Trophoblast cell (in vitro differentiated cells and primary cell): ENCODE results near the gene NUP43.
A peak's percentile ranks its signal among the peaks of the same experiment; 100 is the strongest.

Experiments
- DNase-seq, 2 donors: peaks; one replicate each; pipeline ENCODE4 v3.0.0-alpha.2; 2016
- H2AFZ ChIP-seq: 2 replicates; pipeline ENCODE4 v1.6.1; 2013; ENCODE audit warnings: low read length, moderate library complexity, mild to moderate bottlenecking; ENCODE audit not compliant: insufficient read depth, poor library complexity
- H2AK5ac ChIP-seq: 2 replicates; pipeline ENCODE4 v1.6.1; 2013; ENCODE audit warnings: mild to moderate bottlenecking, low read length
- H2BK120ac ChIP-seq: 2 replicates; pipeline ENCODE4 v1.6.1; 2013; ENCODE audit warnings: low read length, mild to moderate bottlenecking, moderate library complexity; ENCODE audit not compliant: insufficient read depth, poor library complexity
- H2BK12ac ChIP-seq: 2 replicates; pipeline ENCODE4 v1.6.1; 2013; ENCODE audit warnings: mild to moderate bottlenecking, low read length, moderate library complexity
- H2BK5ac ChIP-seq: 2 replicates; pipeline ENCODE4 v1.6.1; 2013; ENCODE audit warnings: low read length, low read depth, moderate library complexity, mild to moderate bottlenecking; ENCODE audit not compliant: poor library complexity
- H3K14ac ChIP-seq: 2 replicates; pipeline ENCODE4 v1.6.1; 2013; ENCODE audit warnings: mild to moderate bottlenecking, low read length
- H3K18ac ChIP-seq: 2 replicates; pipeline ENCODE4 v1.6.1; 2013; ENCODE audit warnings: mild to moderate bottlenecking, low read length
- H3K23ac ChIP-seq: 2 replicates; pipeline ENCODE4 v1.6.1; 2013; ENCODE audit warnings: low read length
- H3K27ac ChIP-seq: 2 replicates; pipeline ENCODE4 v1.5.1; 2013; ENCODE audit warnings: low read depth, mild to moderate bottlenecking, inconsistent platforms, low read length, moderate library complexity
- H3K27me3 ChIP-seq: 2 replicates; pipeline ENCODE4 v1.6.1; 2013; ENCODE audit warnings: inconsistent platforms, mild to moderate bottlenecking, low read length, moderate library complexity; ENCODE audit not compliant: insufficient read depth
- H3K36me3 ChIP-seq, 2 experiments: 1 replicate in 1 of 2; 2 replicates in 1 of 2; pipeline ENCODE4 v1.6.1; 2013; ENCODE audit warnings: low read length in 2 of 2, mild to moderate bottlenecking in 2 of 2, moderate library complexity in 1 of 2; ENCODE audit not compliant: insufficient read depth in 2 of 2, control insufficient read depth in 1 of 2
- H3K4ac ChIP-seq: 2 replicates; pipeline ENCODE4 v1.6.1; 2013; ENCODE audit warnings: low read depth, mild to moderate bottlenecking, low read length, moderate library complexity
- H3K4me1 ChIP-seq, 2 experiments: 1 replicate in 1 of 2; 2 replicates in 1 of 2; pipeline ENCODE4 v1.6.1; 2013; ENCODE audit warnings: low read length in 2 of 2, mild to moderate bottlenecking in 2 of 2, moderate library complexity in 1 of 2; ENCODE audit not compliant: insufficient read depth in 2 of 2, control insufficient read depth in 1 of 2
- H3K4me2 ChIP-seq: 2 replicates; pipeline ENCODE4 v1.6.1; 2013; ENCODE audit warnings: inconsistent platforms, mild to moderate bottlenecking, low read length, moderate library complexity
- H3K4me3 ChIP-seq: 2 replicates; pipeline ENCODE4 v1.5.1; 2013; ENCODE audit warnings: mild to moderate bottlenecking, low read depth, low read length, inconsistent platforms
- H3K79me1 ChIP-seq: one replicate; pipeline ENCODE4 v1.6.1; 2013; ENCODE audit warnings: low read length
- H3K79me2 ChIP-seq: 2 replicates; pipeline ENCODE4 v1.6.1; 2013; ENCODE audit warnings: low read length, mild to moderate bottlenecking; ENCODE audit not compliant: control insufficient read depth, insufficient read depth, poor library complexity
- H3K9ac ChIP-seq: 2 replicates; pipeline ENCODE4 v1.6.1; 2013; ENCODE audit warnings: mild to moderate bottlenecking, low read length
- H3K9me3 ChIP-seq: 2 replicates; pipeline ENCODE4 v1.6.1; 2013; ENCODE audit warnings: low read depth, mild to moderate bottlenecking, control low read depth, inconsistent platforms, low read length; ENCODE audit not compliant: insufficient read depth
- H4K12ac ChIP-seq: 2 replicates; pipeline ENCODE4 v1.6.1; 2013; ENCODE audit warnings: low read depth, mild to moderate bottlenecking, low read length, moderate library complexity
- H4K8ac ChIP-seq: 2 replicates; pipeline ENCODE4 v1.6.1; 2013; ENCODE audit warnings: low read depth, mild to moderate bottlenecking, low read length, moderate library complexity
- H4K91ac ChIP-seq: one replicate; pipeline ENCODE4 v1.6.1; 2013; ENCODE audit warnings: low read depth, mild to moderate bottlenecking, low read length, moderate library complexity
- WGBS: extraction: QIAGEN DNeasy Blood & Tissue Kit; methylation state at CpG from one replicate; pipeline ENCODE4 v1.1.7; 2013; ENCODE audit warnings: missing lambda C conversion rate; ENCODE audit not compliant: insufficient read length, insufficient coverage; ENCODE audit errors: extremely low coverage; 5-methylcytosine and 5-hydroxymethylcytosine counted together

NUP43 gene

DNA sequence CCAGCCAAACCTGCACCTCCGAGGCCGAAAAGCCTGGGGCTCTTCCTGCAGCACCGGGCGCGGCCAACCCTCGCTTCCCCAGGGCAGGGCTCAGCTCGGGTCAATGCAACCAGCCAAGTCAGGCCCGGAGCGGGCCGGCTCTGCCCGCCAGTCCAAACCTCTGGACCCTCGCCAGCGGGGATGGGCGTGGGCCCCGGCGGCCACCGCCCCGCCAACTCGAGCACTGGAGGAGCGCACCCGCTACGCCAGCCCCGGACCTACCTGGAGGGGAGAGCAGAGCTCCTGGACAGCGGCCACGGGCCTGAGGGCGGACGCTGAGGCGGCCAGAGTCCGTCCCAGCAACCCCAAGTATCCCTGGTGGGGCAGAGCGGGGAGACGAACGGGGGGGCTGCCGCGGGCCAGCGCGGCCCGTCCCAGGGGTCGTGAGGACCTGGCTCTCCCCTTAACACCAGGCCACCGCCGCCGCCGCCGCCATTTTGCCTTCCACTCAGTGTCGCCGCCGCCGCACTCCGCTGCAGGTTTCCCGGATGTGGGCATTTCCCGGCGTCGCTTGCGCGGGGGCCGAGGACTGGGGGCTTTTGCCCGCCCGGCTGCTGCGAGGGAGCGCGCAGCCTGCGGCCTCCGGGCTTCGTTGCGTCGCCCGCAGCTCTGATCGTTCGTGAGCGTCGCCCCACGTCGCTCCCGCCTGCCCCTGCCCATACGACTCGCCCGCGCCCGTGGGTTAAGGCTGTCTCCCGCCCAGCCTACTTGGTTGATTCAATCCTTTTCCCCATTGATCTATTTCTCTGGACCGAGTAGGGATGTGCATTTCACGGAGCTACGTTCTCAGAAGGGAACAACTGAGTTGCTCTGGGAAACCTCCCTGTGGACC lies 28.5 kb downstream of the NUP43 start, which contains the start of gene LATS1:
Gene LATS1, minus strand, starts transcription at position 514 of the 871 bp plus-strand sequence. CDS start 15,975 bp downstream, outside the sequence.
- Histone ChIP-seq H4K8ac (peak within 1 kb of the TSS; percentile 99), H3K23ac (no peak within 1 kb of the TSS), H2AFZ (peak within 1 kb of the TSS; percentile 90), H3K27me3 (no peaks in the 10 kb centered on the region), H2AK5ac (peak within 1 kb of the TSS; percentile 70), H2BK12ac (no peak within 1 kb of the TSS), H4K12ac (peak within 1 kb of the TSS; percentile 95), H3K36me3 (peaks cover 1 to 2% of the 10 kb centered on the region in 2 experiments), H3K4me2 (peak within 1 kb of the TSS; percentile 59), H2BK5ac (peak within 1 kb of the TSS; percentile 95), H3K4ac (peak within 1 kb of the TSS; percentile 90), H3K79me2 (peaks cover 13% of the 10 kb centered on the region), H3K79me1 (peaks cover 9% of the 10 kb centered on the region), H3K14ac (peak within 1 kb of the TSS; percentile 96), H2BK120ac (peak within 1 kb of the TSS; percentile 92), H3K9ac (peak within 1 kb of the TSS; percentile 94), H3K4me1 (peaks cover 0 to 2% of the 10 kb centered on the region in 2 experiments), H4K91ac (peak within 1 kb of the TSS; percentile 98), H3K4me3 (peak within 1 kb of the TSS; percentile 87), H3K9me3 (no peaks in the 10 kb centered on the region), H3K27ac (peak within 1 kb of the TSS; percentile 100), H3K18ac (peak within 1 kb of the TSS; percentile 97)
- WGBS: no CpG with 5 or more reads among the region's 82 CpGs
- DNase-seq: peak; percentile 94 to 97

DNA sequence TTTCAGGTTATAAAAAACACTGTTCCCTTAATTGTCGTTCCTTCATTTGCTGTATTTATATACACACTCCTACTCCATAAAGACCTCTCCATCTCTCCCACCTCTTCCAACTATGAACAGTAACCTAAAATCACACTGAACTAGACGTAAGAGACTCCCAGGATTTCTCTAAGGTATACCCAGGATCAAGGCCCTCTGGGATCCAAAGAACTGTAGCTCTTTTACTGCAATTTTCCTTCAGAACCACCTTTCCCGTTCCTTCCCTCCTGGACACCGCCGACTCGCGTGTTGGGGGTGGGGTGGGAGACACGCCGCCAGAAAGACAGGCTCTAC lies 29.1 kb downstream of the NUP43 start:
- no peaks in the 10 kb centered on the region for H3K9me3 ChIP-seq
- peak overlapping the region; percentile 99 for H4K8ac ChIP-seq
- H3K27ac ChIP-seq: peak overlapping the region; percentile 100
- H3K4ac ChIP-seq: no peak overlapping the region
- peak overlapping the region; percentile 98 for H4K91ac ChIP-seq
- H2BK12ac ChIP-seq: no peak overlapping the region
- no peak overlapping the region for H3K18ac ChIP-seq
- H3K4me3 ChIP-seq: peak overlapping the region; percentile 87
- no peak overlapping the region for H3K14ac ChIP-seq
- H3K36me3 ChIP-seq: peaks cover 3% of the 10 kb centered on the region in 2 experiments
- H3K23ac ChIP-seq: no peak overlapping the region
- no peak overlapping the region for H2BK120ac ChIP-seq
- peak overlapping the region; percentile 94 for H3K9ac ChIP-seq
- peaks cover 15% of the 10 kb centered on the region for H3K79me2 ChIP-seq
- DNase-seq: no peak
- peaks cover 9% of the 10 kb centered on the region for H3K79me1 ChIP-seq
- H4K12ac ChIP-seq: no peak overlapping the region
- H3K4me1 ChIP-seq: peaks cover 0 to 2% of the 10 kb centered on the region in 2 experiments
- peak overlapping the region; percentile 18 for H2BK5ac ChIP-seq
- H2AK5ac ChIP-seq: no peak overlapping the region
- WGBS: no CpG with 5 or more reads among the region's 9 CpGs
- no peaks in the 10 kb centered on the region for H3K27me3 ChIP-seq
- H3K4me2 ChIP-seq: peak overlapping the region; percentile 59
- H2AFZ ChIP-seq: no peak overlapping the region

DNA sequence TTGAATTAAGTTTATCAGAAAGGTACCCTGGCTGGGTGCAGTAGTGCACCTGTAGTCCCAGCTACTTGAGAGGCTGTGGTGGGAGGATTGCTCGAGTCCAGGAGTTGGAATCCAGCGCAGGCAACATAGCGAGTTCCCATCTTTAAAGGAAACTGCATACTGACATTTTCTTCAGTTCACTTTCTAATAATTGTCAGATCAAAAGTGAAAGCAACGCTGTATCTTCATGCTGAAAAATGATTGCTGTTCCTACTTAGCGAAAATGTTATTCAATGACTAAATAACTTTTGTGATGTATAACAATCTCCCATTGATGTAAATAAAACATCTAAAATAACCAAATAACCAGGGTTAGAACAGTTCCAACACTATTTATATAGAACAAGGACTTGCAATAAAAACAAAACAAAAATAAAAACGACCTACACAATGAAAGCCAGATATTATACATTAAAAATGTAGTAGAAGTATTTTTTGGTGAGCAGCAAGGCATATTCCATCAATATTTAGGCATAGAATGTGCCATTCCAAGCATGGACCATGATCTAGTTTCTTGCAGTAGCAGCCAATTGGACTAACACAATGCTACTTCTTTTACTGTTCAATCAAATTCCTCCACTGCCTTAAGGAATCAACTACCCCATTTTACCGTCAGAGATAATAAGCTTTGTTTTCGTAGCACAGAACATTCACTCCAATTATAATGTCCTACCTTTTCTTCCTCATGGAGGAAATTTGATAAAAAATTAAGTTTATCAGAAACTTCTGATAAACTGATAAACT lies 30.0 kb downstream of the NUP43 start:
- no peak overlapping the region for H2AK5ac ChIP-seq
- H4K91ac ChIP-seq: no peak overlapping the region
- H3K4me2 ChIP-seq: peak overlapping the region; percentile 48
- H3K79me2 ChIP-seq: peaks cover 15% of the 10 kb centered on the region
- H3K14ac ChIP-seq: no peak overlapping the region
- H3K23ac ChIP-seq: no peak overlapping the region
- H2BK5ac ChIP-seq: no peak overlapping the region
- peaks cover 0 to 2% of the 10 kb centered on the region in 2 experiments for H3K4me1 ChIP-seq
- H3K79me1 ChIP-seq: peaks cover 9% of the 10 kb centered on the region
- H2AFZ ChIP-seq: no peak overlapping the region
- H2BK120ac ChIP-seq: no peak overlapping the region
- no peak overlapping the region for H4K12ac ChIP-seq
- no peak overlapping the region for H3K4me3 ChIP-seq
- H3K4ac ChIP-seq: peak overlapping the region; percentile 99
- no peaks in the 10 kb centered on the region for H3K27me3 ChIP-seq
- H3K9me3 ChIP-seq: no peaks in the 10 kb centered on the region
- no peak overlapping the region for H3K27ac ChIP-seq
- H3K36me3 ChIP-seq: peaks cover 3% of the 10 kb centered on the region in 2 experiments
- no peak overlapping the region for H2BK12ac ChIP-seq
- no peak overlapping the region for H3K9ac ChIP-seq
- H3K18ac ChIP-seq: no peak overlapping the region
- no CpG with 5 or more reads among the region's 8 CpGs for whole genome bisulfite sequencing
- no peak overlapping the region for H4K8ac ChIP-seq
- no peak for DNase-seq

DNA sequence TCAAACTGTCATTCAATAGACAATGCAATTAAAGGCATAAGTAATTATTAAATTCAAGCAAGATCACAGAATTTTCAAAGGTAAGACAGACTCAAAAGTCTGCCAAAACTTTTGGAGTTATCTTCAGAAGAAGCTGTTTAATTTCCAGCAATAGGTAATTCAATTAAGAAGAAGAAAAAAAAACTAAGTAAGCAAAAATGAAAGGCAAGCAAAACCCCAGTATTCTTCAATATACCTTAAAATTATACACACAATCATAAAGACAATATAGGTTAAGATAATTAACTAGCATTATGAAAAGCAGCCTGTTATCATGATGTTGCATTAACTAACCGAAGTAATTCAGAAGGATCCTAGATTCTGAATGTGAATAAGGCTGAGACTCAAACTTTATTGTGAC lies 31.9 kb downstream of the NUP43 start:
- H3K4me1 ChIP-seq: peaks cover 0 to 7% of the 10 kb centered on the region in 2 experiments
- H3K14ac ChIP-seq: no peak overlapping the region
- no peak overlapping the region for H2AK5ac ChIP-seq
- DNase-seq: no peak
- no peak overlapping the region for H4K12ac ChIP-seq
- H3K23ac ChIP-seq: no peak overlapping the region
- no peak overlapping the region for H3K9ac ChIP-seq
- H3K79me2 ChIP-seq: peaks cover 15% of the 10 kb centered on the region
- H3K18ac ChIP-seq: no peak overlapping the region
- no peak overlapping the region for H2BK120ac ChIP-seq
- H3K9me3 ChIP-seq: no peaks in the 10 kb centered on the region
- H3K36me3 ChIP-seq: peaks cover 3% of the 10 kb centered on the region in 2 experiments
- H3K4me2 ChIP-seq: no peak overlapping the region
- no peak overlapping the region for H4K91ac ChIP-seq
- no peak overlapping the region for H2BK12ac ChIP-seq
- no peak overlapping the region for H3K27ac ChIP-seq
- H3K4me3 ChIP-seq: no peak overlapping the region
- H3K79me1 ChIP-seq: peaks cover 9% of the 10 kb centered on the region
- H2BK5ac ChIP-seq: no peak overlapping the region
- no peak overlapping the region for H4K8ac ChIP-seq
- peak overlapping the region; percentile 89 for H3K4ac ChIP-seq
- no CpG with 5 or more reads among the region's 1 CpG for WGBS
- no peaks in the 10 kb centered on the region for H3K27me3 ChIP-seq
- H2AFZ ChIP-seq: no peak overlapping the region
